Kidney (tissue), 14 donors: ENCODE measurements around the gene PANK4. TPM values are rescaled to one million over a fixed set of nuclear protein-coding genes. Genes with fewer than 3 reads are reported as not detected.

ENCODE experiments used
- DNase-seq, 5 donors: peaks; one replicate each; pipeline ENCODE4 v3.0.0-alpha.2; 2013 to 2020
- FAIRE-seq: peaks from 2 replicates; lab custom pipeline; 2012; peaks lifted over from hg19 to GRCh38; lab: Jason Lieb, UNC
- H3K27ac ChIP-seq, 2 donors: one replicate each; pipeline ENCODE4 v1.7.0; 2013; ENCODE audit warnings: low read depth in 2 of 2, low read length in 2 of 2, inconsistent platforms in 1 of 2
- H3K27me3 ChIP-seq: one replicate; pipeline ENCODE4 v1.7.1; 2013; ENCODE audit warnings: low read length, inconsistent platforms; ENCODE audit not compliant: control insufficient read depth, insufficient read depth
- H3K36me3 ChIP-seq, 3 donors: one replicate each; pipeline versions ENCODE4 v1.7.0 to v1.7.1; 2013; ENCODE audit warnings: low read length in 3 of 3, control low read depth in 1 of 3, inconsistent platforms in 1 of 3; ENCODE audit not compliant: insufficient read depth in 3 of 3, control insufficient read depth in 2 of 3
- H3K4me1 ChIP-seq, 3 donors: one replicate each; pipeline versions ENCODE4 v1.7.0 to v1.7.1; 2013; ENCODE audit warnings: low read length in 3 of 3, inconsistent platforms in 1 of 3, low read depth in 1 of 3; ENCODE audit not compliant: control insufficient read depth in 2 of 3, insufficient read depth in 2 of 3
- H3K4me3 ChIP-seq, 3 donors: one replicate each; pipeline versions ENCODE4 v1.7.0 to v1.8.1; 2013; ENCODE audit warnings: low read length in 3 of 3, control low read depth in 1 of 3, inconsistent platforms in 1 of 3
- H3K9ac ChIP-seq, 3 donors: one replicate each; pipeline versions ENCODE4 v1.7.0 to v1.7.1; 2013; ENCODE audit warnings: low read length in 3 of 3, control low read depth in 1 of 3, inconsistent platforms in 1 of 3
- H3K9me3 ChIP-seq, 3 donors: one replicate each; pipeline versions ENCODE4 v1.7.0 to v1.7.1; 2013; ENCODE audit warnings: low read length in 3 of 3, control low read depth in 1 of 3, inconsistent platforms in 1 of 3; ENCODE audit not compliant: control insufficient read depth in 2 of 3, insufficient read depth in 1 of 3
- CTCF ChIP-seq: IDR thresholded peaks from 3 replicates; pipeline ENCODE4 v1.5.1; 2012; ENCODE audit warnings: mild to moderate bottlenecking, moderate library complexity, borderline replicate concordance; ENCODE audit not compliant: insufficient read depth; ENCODE audit errors: extremely low read depth
- intact Hi-C: fragments of 100-400 bp; cut with DNase I; formaldehyde crosslinking; loops from one replicate; pipeline ENCODE4 v1.11.1; 2022
- polyA plus RNA-seq: library from polyadenylated mRNA; stranded (reverse); fragments of 350-450 nt; fragmentation: Illumina TruSeq; extraction: RNeasy Lipid Tissue Mini Kit (QIAGEN cat#74804); gene quantifications from one replicate; pipeline ENCODE4 v1.2.3, GENCODE V29; 2014; ENCODE audit warnings: low read depth, low replicate concordance; ENCODE audit not compliant: insufficient read depth
- total RNA-seq: library from RNA; stranded (reverse); fragmentation: NEBNext Ultra II Directional; extraction: Animal tissue kit (Norgen Biotek cat#: 25700); gene quantifications from one replicate; pipeline ENCODE4 v1.2.1, GENCODE V29; 2021
- donor health status: control.
- donor health status: control.
- donor health status: control.
- donor health status: control.
- donor health status: control.
- donor health status: DM: yes; HTN: yes; CAD: no.
- donor health status: Normal renal cell carcinoma (clear cell type).

Gene PANK4
- total and polyA plus RNA-seq, 2 donors from 2014 or later: 13.3 to 33.7 TPM

DNA sequence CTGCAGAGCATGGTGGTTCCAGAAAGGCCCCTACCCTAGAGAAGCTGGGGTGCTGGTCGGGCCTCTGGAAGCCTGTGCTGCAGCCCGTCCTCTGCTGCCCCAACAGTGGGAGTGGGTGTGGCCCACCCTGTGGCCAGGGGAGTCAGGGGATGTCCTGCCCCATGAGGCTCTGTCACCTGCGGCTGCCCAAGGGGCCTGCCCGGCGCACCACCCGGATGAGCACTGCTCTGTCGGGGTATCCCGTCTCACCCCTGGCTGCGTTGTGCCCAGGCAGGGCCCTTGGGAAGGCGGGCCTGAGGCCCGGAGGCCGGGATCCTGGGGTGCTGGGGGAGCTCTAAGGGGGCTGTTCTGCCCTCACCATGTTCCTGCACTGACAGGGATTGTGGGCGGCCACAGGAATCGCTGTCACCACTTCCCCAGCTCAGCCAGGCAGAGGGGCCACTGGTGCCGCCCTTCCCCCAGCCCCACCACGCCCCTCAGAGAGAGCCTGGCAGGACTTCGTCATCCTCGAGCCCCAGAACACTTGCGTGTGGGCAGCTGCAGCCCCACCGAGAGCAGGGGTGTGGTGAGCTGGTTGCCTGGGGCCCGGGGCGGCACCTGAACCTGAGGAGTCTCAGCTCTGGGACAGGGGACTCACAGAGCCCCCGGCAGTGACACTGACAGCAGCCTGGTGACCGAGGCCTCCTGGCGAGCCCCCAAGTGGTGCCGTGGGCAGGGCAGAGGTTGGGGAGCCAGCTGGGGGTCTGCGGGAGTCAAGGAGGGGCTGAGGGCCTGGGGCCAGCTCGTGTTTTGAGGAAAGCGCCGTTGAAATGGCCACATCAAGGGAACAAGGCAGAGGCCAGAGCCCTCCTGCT, 20.2 kb downstream of the PANK4 start:
- intact Hi-C loops: no loop called here
- H3K27me3 ChIP-seq: peaks cover 4% of the 10 kb centered on the region
- H3K36me3 ChIP-seq: peaks cover 0 to 10% (median 0%) of the 10 kb centered on the region in 3 donors
- no peak overlapping the region for H3K27ac ChIP-seq
- no peaks in the 10 kb centered on the region for H3K4me1 ChIP-seq
- H3K9me3 ChIP-seq: no peaks in the 10 kb centered on the region
- DNase-seq (no peak), FAIRE-seq (no peak)
- H3K9ac ChIP-seq: no peak overlapping the region
- no peak for TF ChIP-seq CTCF
- no peak overlapping the region for H3K4me3 ChIP-seq

- FAIRE-seq: no peak
- H3K4me1 ChIP-seq: no peaks in the 10 kb centered on the region
- no peaks in the 10 kb centered on the region for H3K9me3 ChIP-seq
- H3K27me3 ChIP-seq: peaks cover 4% of the 10 kb centered on the region
- no peak overlapping the region for H3K27ac ChIP-seq
- no peak for DNase-seq
- H3K36me3 ChIP-seq: peaks cover 0 to 6% (median 0%) of the 10 kb centered on the region in 3 donors
- H3K9ac ChIP-seq: no peak overlapping the region
- no peak for TF ChIP-seq CTCF
- intact Hi-C loops: no loop called here
- H3K4me3 ChIP-seq: no peak overlapping the region
Observed at GRCh38 chr1:2505461-2505994, 20.9 kb downstream of the PANK4 start.

DNA sequence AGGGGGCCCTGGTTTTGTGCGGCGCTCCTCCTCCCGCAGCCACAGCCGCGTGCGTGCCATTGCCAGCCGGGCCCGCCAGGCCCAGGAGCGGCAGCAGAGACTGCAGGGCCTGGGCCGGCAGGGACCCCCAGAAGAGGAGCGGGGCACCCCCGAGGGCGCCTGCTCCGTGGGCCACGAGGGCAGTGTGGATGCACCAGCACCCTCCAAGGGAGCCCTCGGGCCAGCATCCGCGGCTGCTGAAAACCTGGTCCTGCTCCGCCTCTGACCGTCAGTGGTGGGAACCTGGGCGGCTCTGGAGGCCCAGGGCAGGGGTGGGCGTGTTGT, 21.5 kb downstream of the PANK4 start:
- H3K4me1 ChIP-seq: no peaks in the 10 kb centered on the region
- no peak overlapping the region for H3K9ac ChIP-seq
- DNase-seq (no peak), FAIRE-seq (no peak)
- no peaks in the 10 kb centered on the region for H3K9me3 ChIP-seq
- no peak overlapping the region for H3K4me3 ChIP-seq
- peaks cover 4% of the 10 kb centered on the region for H3K27me3 ChIP-seq
- intact Hi-C loops: no loop called here
- no peak overlapping the region for H3K27ac ChIP-seq
- peaks cover 0 to 5% (median 0%) of the 10 kb centered on the region in 3 donors for H3K36me3 ChIP-seq
- TF ChIP-seq CTCF: no peak
